Gastrocnemius medialis (tissue), 4 donors: ENCODE results near the gene GPR161. TPM values are rescaled to one million over a fixed set of nuclear protein-coding genes. Genes with fewer than 3 reads are reported as not detected.

ENCODE experiments used
- ATAC-seq, 2 donors: fragments of 150-250 bp; one replicate each; pipeline ENCODE4 v1.9.1; 2016
- DNase-seq, 2 donors: peaks; one replicate each; pipeline ENCODE4 v3.0.0-alpha.2; 2019
- H3K27ac ChIP-seq, 4 donors: fragments of 200-600 bp; sonication (generic); 1 replicate in 1 of 4; 2 replicates in 3 of 4; pipeline ENCODE4 v1.5.1; 2016 to 2018; ENCODE audit warnings: mild to moderate bottlenecking in 2 of 4, moderate library complexity in 1 of 4
- H3K27me3 ChIP-seq, 3 donors: fragments of 200-600 bp; sonication (generic) in 2 of 3; 1 replicate in 1 of 3; 2 replicates in 2 of 3; pipeline versions ENCODE4 v1.5.1 to v1.6.0; 2016 to 2019; ENCODE audit warnings: mild to moderate bottlenecking in 1 of 3, moderate library complexity in 1 of 3
- H3K36me3 ChIP-seq, 2 donors: fragments of 200-600 bp; sonication (generic) in 1 of 2; one replicate each; pipeline ENCODE4 v1.5.1; 2017 to 2018
- H3K4me1 ChIP-seq, 2 donors: fragments of 200-600 bp; sonication (generic) in 1 of 2; one replicate each; pipeline ENCODE4 v1.5.1; 2016 to 2017; ENCODE audit warnings: mild to moderate bottlenecking in 2 of 2
- H3K4me3 ChIP-seq, 4 donors: fragments of 200-600 bp; sonication (generic) in 3 of 4; 1 replicate in 1 of 4; 2 replicates in 3 of 4; pipeline ENCODE4 v1.5.1; 2016 to 2019; ENCODE audit warnings: mild to moderate bottlenecking in 2 of 4
- H3K9me3 ChIP-seq, 3 donors: fragments of 200-600 bp; sonication (generic) in 2 of 3; 1 replicate in 1 of 3; 2 replicates in 2 of 3; pipeline ENCODE4 v1.5.1; 2016 to 2019
- CTCF ChIP-seq, 5 experiments: fragments of 450-650 bp in 3 of 5; fragments of 200-600 bp in 2 of 5; sonication (generic) in 2 of 5; IDR thresholded peaks in 4 of 5; conservative IDR thresholded peaks in 1 of 5; 1 replicate in 4 of 5; 2 replicates in 1 of 5; pipeline ENCODE4 v1.5.1; 2016 to 2019; ENCODE audit warnings: antibody characterized with exemption in 5 of 5, mild to moderate bottlenecking in 3 of 5, moderate library complexity in 3 of 5
- POLR2A ChIP-seq, 2 donors: fragments of 450-650 bp; IDR thresholded peaks; one replicate each; pipeline ENCODE4 v1.6.1; 2017; ENCODE audit warnings: antibody characterized with exemption in 2 of 2, mild to moderate bottlenecking in 2 of 2, moderate library complexity in 2 of 2
- in situ Hi-C, 4 donors: fragments of 200-750 bp; cut with MboI; loops; one replicate each; pipeline versions ENCODE4 v1.15.0 to v1.8.0; 2017; ENCODE audit warnings: low sequenced_read_pairs in 4 of 4
- intact Hi-C: fragments of 100-400 bp; cut with DNase I; formaldehyde crosslinking; loops from one replicate; pipeline ENCODE4 v1.15.1; 2023; ENCODE audit warnings: low total_unique reads
- total RNA-seq, 4 donors: library from RNA; depleted of rRNA; stranded (reverse); fragments of >200 nt; gene quantifications; one replicate each; pipeline versions ENCODE4 v1.1.0 to v1.2.3, GENCODE V29; 2016

Gene GPR161
- total RNA-seq, 4 donors from 2014 or later, result 0.31 to 1.0 (median 0.86) TPM

GRCh38 chr1:168145184-168146159 is 8.7 kb upstream of the GPR161 start:
- no peaks in the 10 kb centered on the region for H3K4me1 ChIP-seq
- TF ChIP-seq CTCF (IDR thresholded peaks at IDR 0.05 in 4 of 5, conservative IDR thresholded peaks at IDR 0.05 in 1 of 5) (peak; percentile 74 to 97 (median 79)), POLR2A (IDR thresholded peaks at IDR 0.05) (no peak)
- in situ Hi-C loops (no loop called here), intact Hi-C loops (no loop called here)
- no peak overlapping the region for H3K4me3 ChIP-seq
- no peak overlapping the region for H3K27ac ChIP-seq
- peak; percentile 45 to 65 for DNase-seq
- no peaks in the 10 kb centered on the region for H3K36me3 ChIP-seq
- peak; percentile 65 to 76 for ATAC-seq
- no peaks in the 10 kb centered on the region for H3K9me3 ChIP-seq
- no peaks in the 10 kb centered on the region for H3K27me3 ChIP-seq

GRCh38 chr1:168141871-168142385 is 5.2 kb upstream of the GPR161 start:
- intact Hi-C loops, result no loop called here
- DNase-seq, result no peak

GRCh38 chr1:168139070-168139469 is 2.3 kb upstream of the GPR161 start:
- TF ChIP-seq POLR2A (IDR thresholded peaks at IDR 0.05) (no peak), CTCF (IDR thresholded peaks at IDR 0.05 in 4 of 5, conservative IDR thresholded peaks at IDR 0.05 in 1 of 5) (no peak)
- intact Hi-C loops (no loop called here), in situ Hi-C loops (no loop called here)
- Histone ChIP-seq H3K27me3 (peaks cover 6 to 18% (median 17%) of the 10 kb centered on the region in 3 donors), H3K9me3 (no peaks in the 10 kb centered on the region), H3K36me3 (no peaks in the 10 kb centered on the region), H3K4me3 (no peak overlapping the region), H3K4me1 (peaks cover 7 to 10% of the 10 kb centered on the region in 2 donors), H3K27ac (no peak overlapping the region)
- ATAC-seq (no peak), DNase-seq (no peak)

More at GRCh38 chr1:168141871-168142385, 5.2 kb upstream of the GPR161 start:
- Histone ChIP-seq H3K36me3 (no peaks in the 10 kb centered on the region), H3K9me3 (no peaks in the 10 kb centered on the region), H3K4me1 (no peaks in the 10 kb centered on the region), H3K27me3 (no peaks in the 10 kb centered on the region), H3K27ac (no peak overlapping the region), H3K4me3 (no peak overlapping the region)
- in situ Hi-C loops, result no loop called here
- no peak for TF ChIP-seq CTCF (IDR thresholded peaks at IDR 0.05 in 4 of 5, conservative IDR thresholded peaks at IDR 0.05 in 1 of 5)
- no peak for TF ChIP-seq POLR2A (IDR thresholded peaks at IDR 0.05)
- no peak for ATAC-seq

- DNase-seq, result no peak
- Histone ChIP-seq H3K27me3 (peaks cover 13 to 26% (median 22%) of the 10 kb centered on the region in 3 donors), H3K9me3 (no peaks in the 10 kb centered on the region), H3K36me3 (no peaks in the 10 kb centered on the region), H3K4me3 (no peak overlapping the region), H3K27ac (no peak overlapping the region), H3K4me1 (peaks cover 7 to 10% of the 10 kb centered on the region in 2 donors)
- intact Hi-C loops (no loop called here), in situ Hi-C loops (no loop called here)
- TF ChIP-seq CTCF (IDR thresholded peaks at IDR 0.05 in 4 of 5, conservative IDR thresholded peaks at IDR 0.05 in 1 of 5), result no peak
- ATAC-seq, result no peak
Observed at GRCh38 chr1:168138134-168138533, 1.4 kb upstream of the GPR161 start.
